H9 (cell line): ENCODE data around the gene BMERB1. TPM values are rescaled to one million over a fixed set of nuclear protein-coding genes. Genes with fewer than 3 reads are reported as not detected.

Experiments used
- DNase-seq: peaks from one replicate; pipeline ENCODE4 v3.0.0-alpha.2; 2017
- H2AFZ ChIP-seq: one replicate; pipeline ENCODE4 v1.6.1; 2013; ENCODE audit warnings: mild to moderate bottlenecking, low read length, control low read depth, moderate library complexity
- H2AK5ac ChIP-seq: 2 replicates; pipeline ENCODE4 v1.6.1; 2013; ENCODE audit warnings: low read length, control low read depth, mixed read lengths; ENCODE audit not compliant: insufficient read length
- H2BK120ac ChIP-seq: one replicate; pipeline ENCODE4 v1.6.1; 2013; ENCODE audit warnings: low read depth, mild to moderate bottlenecking, low read length, control low read depth, inconsistent platforms; ENCODE audit not compliant: poor library complexity, severe bottlenecking
- H2BK12ac ChIP-seq: 2 replicates; pipeline ENCODE4 v1.6.1; 2013; ENCODE audit warnings: low read length, control low read depth, mixed read lengths, low read depth; ENCODE audit not compliant: insufficient read length
- H2BK15ac ChIP-seq: 2 replicates; pipeline ENCODE4 v1.6.1; 2013; ENCODE audit warnings: low read depth, low read length, control low read depth
- H2BK20ac ChIP-seq: one replicate; pipeline ENCODE4 v1.6.1; 2013; ENCODE audit warnings: low read depth, mild to moderate bottlenecking, low read length, control low read depth, inconsistent platforms; ENCODE audit not compliant: poor library complexity, severe bottlenecking
- H2BK5ac ChIP-seq: 2 replicates; pipeline ENCODE4 v1.6.1; 2013; ENCODE audit warnings: low read length, control low read depth, mixed read lengths; ENCODE audit not compliant: insufficient read length
- H3K14ac ChIP-seq: 2 replicates; pipeline ENCODE4 v1.6.1; 2013; ENCODE audit warnings: low read length, control low read depth; ENCODE audit not compliant: insufficient read depth
- H3K18ac ChIP-seq: 2 replicates; pipeline ENCODE4 v1.6.1; 2013; ENCODE audit warnings: low read depth, mild to moderate bottlenecking, mixed read lengths, low read length, control low read depth; ENCODE audit not compliant: insufficient read length
- H3K23ac ChIP-seq: 2 replicates; pipeline ENCODE4 v1.6.1; 2013; ENCODE audit warnings: low read length, control low read depth, mixed read lengths, low read depth; ENCODE audit not compliant: insufficient read length
- H3K23me2 ChIP-seq: 2 replicates; pipeline ENCODE4 v1.6.1; 2013; ENCODE audit warnings: low read depth, mild to moderate bottlenecking, mixed read lengths, low read length, control low read depth; ENCODE audit not compliant: insufficient read length, poor library complexity, severe bottlenecking
- H3K27ac ChIP-seq: 2 replicates; pipeline ENCODE4 v1.5.1; 2013; ENCODE audit warnings: low read length, control low read depth, mixed read lengths, low read depth; ENCODE audit not compliant: insufficient read length
- H3K27me3 ChIP-seq: 2 replicates; pipeline ENCODE4 v1.6.1; 2013; ENCODE audit warnings: low read length, control low read depth, inconsistent platforms; ENCODE audit not compliant: insufficient read depth
- H3K4ac ChIP-seq: 2 replicates; pipeline ENCODE4 v1.6.1; 2013; ENCODE audit warnings: low read depth, mild to moderate bottlenecking, control low read depth, inconsistent platforms, low read length, moderate library complexity
- H3K4me1 ChIP-seq: 2 replicates; pipeline ENCODE4 v1.6.1; 2013; ENCODE audit warnings: low read length, control low read depth, inconsistent platforms; ENCODE audit not compliant: insufficient read depth
- H3K4me2 ChIP-seq: 2 replicates; pipeline ENCODE4 v1.6.1; 2013; ENCODE audit warnings: low read length, control low read depth, mixed read lengths; ENCODE audit not compliant: insufficient read length, insufficient read depth
- H3K56ac ChIP-seq: 2 replicates; pipeline ENCODE4 v1.6.1; 2013; ENCODE audit warnings: low read depth, mild to moderate bottlenecking, mixed read lengths, low read length, control low read depth; ENCODE audit not compliant: insufficient read length
- H3K79me1 ChIP-seq: 2 replicates; pipeline ENCODE4 v1.6.1; 2013; ENCODE audit warnings: low read depth, mild to moderate bottlenecking, moderate library complexity, low read length, control low read depth, inconsistent platforms; ENCODE audit not compliant: insufficient read depth, poor library complexity, severe bottlenecking
- H3K79me2 ChIP-seq: 2 replicates; pipeline ENCODE4 v1.6.1; 2013; ENCODE audit warnings: low read length, control low read depth, inconsistent platforms; ENCODE audit not compliant: insufficient read depth
- H3K9ac ChIP-seq: 2 replicates; pipeline ENCODE4 v1.6.1; 2013; ENCODE audit warnings: low read length, control low read depth, mixed read lengths; ENCODE audit not compliant: insufficient read length; ENCODE audit errors: extremely low read depth
- H3K9me3 ChIP-seq: one replicate; pipeline ENCODE4 v1.6.1; 2013; ENCODE audit warnings: low read depth, low read length, inconsistent platforms; ENCODE audit not compliant: control insufficient read depth
- H3T11ph ChIP-seq: one replicate; pipeline ENCODE4 v1.6.1; 2013; ENCODE audit warnings: mild to moderate bottlenecking, low read length, control low read depth, inconsistent platforms
- H4K20me1 ChIP-seq: one replicate; pipeline ENCODE4 v1.6.1; 2013; ENCODE audit not compliant: control insufficient read depth, insufficient read length, insufficient read depth
- H4K5ac ChIP-seq: 2 replicates; pipeline ENCODE4 v1.6.1; 2013; ENCODE audit warnings: low read depth, mild to moderate bottlenecking, mixed read lengths, low read length, control low read depth; ENCODE audit not compliant: insufficient read length
- H4K8ac ChIP-seq: replicated peaks from 2 replicates; pipeline ENCODE4 v1.6.1; 2013; ENCODE audit warnings: low read length, control low read depth, mixed read lengths, low read depth; ENCODE audit not compliant: insufficient read length
- H4K91ac ChIP-seq: 2 replicates; pipeline ENCODE4 v1.6.1; 2013; ENCODE audit warnings: low read depth, mild to moderate bottlenecking, moderate library complexity, mixed read lengths, low read length, control low read depth; ENCODE audit not compliant: insufficient read length
- H3K27ac Mint-ChIP-seq, 3 experiments: 2 replicates in 2 of 3; 3 replicates in 1 of 3; pipeline ENCODE4 v1.8.0; 2020 to 2021; ENCODE audit warnings: mixed read lengths in 3 of 3, mild to moderate bottlenecking in 1 of 3, moderate library complexity in 1 of 3
- H3K27me3 Mint-ChIP-seq: 2 replicates; pipeline ENCODE4 v1.8.0; 2021; ENCODE audit warnings: low read depth, mild to moderate bottlenecking, moderate library complexity, mixed read lengths
- H3K36me3 Mint-ChIP-seq, 3 experiments: 2 replicates in 2 of 3; 3 replicates in 1 of 3; pipeline ENCODE4 v1.8.0; 2020 to 2021; ENCODE audit warnings: low read depth in 3 of 3, mixed read lengths in 3 of 3; ENCODE audit not compliant: insufficient read depth in 1 of 3
- H3K4me1 Mint-ChIP-seq, 2 experiments: 2 replicates each; pipeline ENCODE4 v1.8.0; 2020; ENCODE audit warnings: mixed read lengths in 2 of 2
- H3K4me3 Mint-ChIP-seq, 2 experiments: 2 replicates in 1 of 2; 3 replicates in 1 of 2; pipeline ENCODE4 v1.8.0; 2020 to 2021; ENCODE audit warnings: mild to moderate bottlenecking in 2 of 2, mixed read lengths in 2 of 2, moderate library complexity in 1 of 2
- H3K9me3 Mint-ChIP-seq, 2 experiments: 2 replicates in 1 of 2; 3 replicates in 1 of 2; pipeline ENCODE4 v1.8.0; 2020; ENCODE audit warnings: mild to moderate bottlenecking in 2 of 2, mixed read lengths in 2 of 2, moderate library complexity in 1 of 2
- CTCF ChIP-seq: fragments of 200-600 bp; sonication (generic); conservative IDR thresholded peaks from 3 replicates; pipeline ENCODE4 v1.8.0; 2021; ENCODE audit warnings: antibody characterized with exemption, mild to moderate bottlenecking
- WGBS: extraction: QIAGEN DNeasy Blood & Tissue Kit; methylation state at CpG from one replicate; pipeline ENCODE4 v1.1.7; 2013; ENCODE audit warnings: missing lambda C conversion rate, low lambda C conversion rate, mixed read lengths; ENCODE audit not compliant: insufficient read length; ENCODE audit errors: extremely low coverage; 5-methylcytosine and 5-hydroxymethylcytosine counted together
- total RNA-seq: library from RNA; stranded (reverse); gene quantifications from 2 replicates; pipeline ENCODE4 v1.2.1, GENCODE V29; 2021

BMERB1 gene
- total RNA-seq, 1 experiment from 2014 or later = 19.5 TPM

- Histone ChIP-seq H3T11ph (no peak overlapping the region), H3K23ac (no peak overlapping the region), H2BK12ac (no peak overlapping the region), H3K4me2 (no peak overlapping the region), H3K27me3 (no peaks in the 10 kb centered on the region), H4K8ac (no peak overlapping the region), H2BK15ac (no peak overlapping the region), H4K91ac (no peak overlapping the region), H3K18ac (no peak overlapping the region), H2BK120ac (no peak overlapping the region), H2BK5ac (no peak overlapping the region), H3K23me2 (no peaks in the 10 kb centered on the region), H3K9ac (no peak overlapping the region), H4K5ac (no peak overlapping the region), H2BK20ac (no peak overlapping the region), H3K4ac (no peak overlapping the region), H3K56ac (no peak overlapping the region), H2AK5ac (no peak overlapping the region), H4K20me1 (no peaks in the 10 kb centered on the region), H3K4me1 (no peaks in the 10 kb centered on the region), H3K79me2 (no peaks in the 10 kb centered on the region), H3K27ac (no peak overlapping the region), H3K79me1 (no peaks in the 10 kb centered on the region), H3K14ac (no peak overlapping the region), H2AFZ (no peak overlapping the region), H3K9me3 (no peaks in the 10 kb centered on the region)
- Mint-ChIP-seq H3K27me3 (no peaks in the 10 kb centered on the region), H3K4me3 (no peak overlapping the region), H3K9me3 (no peaks in the 10 kb centered on the region), H3K4me1 (peaks cover 12 to 14% of the 10 kb centered on the region in 2 experiments), H3K27ac (no peak overlapping the region; a peak in 1 of 7 replicates), H3K36me3 (no peaks in the 10 kb centered on the region)
- no peak for TF ChIP-seq CTCF
- no CpG with 5 or more reads among the region's 7 CpGs for WGBS
- DNase-seq = no peak
These were observed 102.5 kb downstream of the BMERB1 start for GRCh38 chr16:15536843-15537242.
